KOPT-K1 (cell line): ENCODE data around the gene SPDYC.

Experiments used
- H3K27ac ChIP-seq: fragments of 200-600 bp; sonication (generic); 2 replicates; pipeline ENCODE4 v1.5.1; 2016; ENCODE audit warnings: antibody characterized with exemption, mild to moderate bottlenecking, low read depth, low read length; ENCODE audit not compliant: poor library complexity, severe bottlenecking
- H3K36me3 ChIP-seq: fragments of 200-600 bp; sonication (generic); 2 replicates; pipeline ENCODE4 v1.5.1; 2017; ENCODE audit warnings: antibody characterized with exemption, mild to moderate bottlenecking, low read length, moderate library complexity; ENCODE audit not compliant: insufficient read depth
- H3K9me3 ChIP-seq: fragments of 200-600 bp; sonication (generic); 2 replicates; pipeline ENCODE4 v1.5.1; 2017; ENCODE audit warnings: antibody characterized with exemption, low read length, mild to moderate bottlenecking; ENCODE audit not compliant: insufficient read depth, poor library complexity, severe bottlenecking

Gene SPDYC

GRCh38 chr11:65180877-65181568 lies 11.0 kb downstream of the SPDYC start:
- no peaks in the 10 kb centered on the region for H3K9me3 ChIP-seq
- H3K27ac ChIP-seq = peak overlapping the region; percentile 82
- H3K36me3 ChIP-seq = peaks cover 6% of the 10 kb centered on the region

GRCh38 chr11:65181569-65182257 lies 11.7 kb downstream of the SPDYC start, which contains the start of gene CAPN1:
Gene CAPN1 (plus strand): TSS chr11:65181928. CDS start chr11:65182702, 774 bp downstream.
- H3K9me3 ChIP-seq = no peaks in the 10 kb centered on the region
- peaks cover 13% of the 10 kb centered on the region for H3K36me3 ChIP-seq
- peak within 1 kb of the TSS; percentile 82 for H3K27ac ChIP-seq

GRCh38 chr11:65182258-65183170 lies 12.5 kb downstream of the SPDYC start:
- H3K9me3 ChIP-seq = no peaks in the 10 kb centered on the region
- H3K27ac ChIP-seq = peak overlapping the region; percentile 82
- peaks cover 20% of the 10 kb centered on the region for H3K36me3 ChIP-seq

DNA sequence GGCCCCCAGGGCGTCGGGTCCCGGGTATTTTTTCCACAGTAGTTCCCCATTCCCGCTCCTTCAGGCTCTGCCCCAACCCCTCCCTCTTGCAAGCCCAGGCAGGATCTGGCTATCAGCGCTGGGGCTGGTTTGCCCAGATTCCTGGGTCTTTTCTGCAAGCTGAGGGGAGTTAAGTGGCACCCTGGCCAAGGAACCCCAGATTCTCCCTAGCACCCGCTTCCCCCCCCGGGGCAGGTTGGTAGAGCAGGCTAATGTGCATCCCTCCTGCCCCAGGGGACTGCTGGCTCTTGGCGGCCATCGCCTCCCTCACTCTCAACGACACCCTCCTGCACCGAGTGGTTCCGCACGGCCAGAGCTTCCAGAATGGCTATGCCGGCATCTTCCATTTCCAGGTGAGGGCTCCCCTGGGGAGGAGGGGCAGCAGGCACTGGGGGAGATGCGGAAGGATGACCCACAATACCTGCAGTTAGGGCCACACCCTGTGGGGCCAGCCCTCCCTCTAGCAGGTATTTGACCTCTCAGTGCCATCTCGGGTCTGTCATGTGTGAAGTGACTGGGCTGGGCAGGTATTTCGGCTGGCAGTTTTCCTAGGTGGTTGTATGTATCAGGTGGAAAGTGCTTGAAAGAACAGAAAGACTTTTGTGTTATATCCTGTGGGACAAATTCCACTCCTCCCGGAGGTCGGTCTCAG lies 13.3 kb downstream of the SPDYC start:
- Histone ChIP-seq H3K27ac (no peak overlapping the region), H3K36me3 (peaks cover 27% of the 10 kb centered on the region), H3K9me3 (no peaks in the 10 kb centered on the region)

GRCh38 chr11:65184146-65184545 lies 14.1 kb downstream of the SPDYC start:
- no peaks in the 10 kb centered on the region for H3K9me3 ChIP-seq
- H3K36me3 ChIP-seq = peaks cover 35% of the 10 kb centered on the region
- no peak overlapping the region for H3K27ac ChIP-seq

DNA sequence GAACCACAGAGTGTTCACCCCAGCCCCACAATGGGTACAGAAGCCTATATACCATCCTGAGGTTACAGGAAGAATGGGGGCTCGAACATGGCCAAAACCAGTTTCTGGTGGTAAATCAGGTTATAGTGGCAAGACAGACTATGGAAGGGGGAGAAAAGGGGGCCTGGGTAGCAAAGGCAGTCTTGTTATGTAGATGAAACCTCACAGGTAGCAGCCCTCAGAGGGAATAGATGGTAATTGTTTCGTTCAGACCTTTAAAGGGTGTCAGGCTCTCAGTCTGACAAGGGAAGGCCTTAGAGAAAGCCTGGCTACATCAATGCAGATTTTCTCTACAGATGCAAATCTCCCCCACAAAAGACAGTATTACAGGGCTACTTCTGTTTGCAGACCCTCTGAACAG lies 15.1 kb downstream of the SPDYC start:
- H3K9me3 ChIP-seq = no peaks in the 10 kb centered on the region
- H3K27ac ChIP-seq = no peak overlapping the region
- H3K36me3 ChIP-seq = peaks cover 45% of the 10 kb centered on the region

DNA sequence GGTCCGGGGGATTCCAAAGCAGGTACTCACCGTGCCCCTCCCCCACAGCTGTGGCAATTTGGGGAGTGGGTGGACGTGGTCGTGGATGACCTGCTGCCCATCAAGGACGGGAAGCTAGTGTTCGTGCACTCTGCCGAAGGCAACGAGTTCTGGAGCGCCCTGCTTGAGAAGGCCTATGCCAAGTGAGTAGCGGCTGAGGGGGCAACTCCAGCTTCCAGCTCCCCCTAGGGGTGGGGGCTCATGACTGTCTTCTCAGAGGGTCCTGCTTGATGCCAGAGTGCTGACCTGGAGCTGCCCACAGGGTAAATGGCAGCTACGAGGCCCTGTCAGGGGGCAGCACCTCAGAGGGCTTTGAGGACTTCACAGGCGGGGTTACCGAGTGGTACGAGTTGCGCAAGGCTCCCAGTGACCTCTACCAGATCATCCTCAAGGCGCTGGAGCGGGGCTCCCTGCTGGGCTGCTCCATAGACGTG lies 15.9 kb downstream of the SPDYC start:
- Histone ChIP-seq H3K36me3 (peaks cover 52% of the 10 kb centered on the region), H3K27ac (no peak overlapping the region)

DNA sequence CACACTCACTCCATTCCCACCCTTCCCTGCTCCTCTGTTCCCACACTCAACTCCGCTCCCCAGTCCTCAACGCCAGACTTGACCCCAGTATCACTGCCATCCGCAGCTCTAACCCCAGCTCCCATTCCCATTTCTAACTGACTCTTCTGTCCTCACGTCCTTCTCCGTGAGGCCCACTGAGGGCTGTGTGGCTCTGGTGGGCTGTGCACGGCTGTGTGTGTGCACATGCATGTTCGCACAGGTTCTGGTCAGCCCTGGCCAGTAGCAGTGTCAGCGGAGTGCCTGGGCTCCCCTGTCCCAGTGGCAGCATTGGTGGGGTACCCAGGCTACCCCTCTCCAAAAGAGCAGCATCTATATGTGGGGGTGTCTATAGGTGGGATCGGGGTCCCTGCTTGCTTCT lies 16.7 kb downstream of the SPDYC start:
- Histone ChIP-seq H3K27ac (no peak overlapping the region), H3K36me3 (peaks cover 60% of the 10 kb centered on the region), H3K9me3 (no peaks in the 10 kb centered on the region)

More for the DNA sequence above, 15.9 kb downstream of the SPDYC start:
- no peaks in the 10 kb centered on the region for H3K9me3 ChIP-seq

- H3K36me3 ChIP-seq = peaks cover 65% of the 10 kb centered on the region
- H3K9me3 ChIP-seq = no peaks in the 10 kb centered on the region
- no peak overlapping the region for H3K27ac ChIP-seq
These were observed 17.2 kb downstream of the SPDYC start for GRCh38 chr11:65187146-65187675.

GRCh38 chr11:65187971-65188461 lies 18.0 kb downstream of the SPDYC start:
- Histone ChIP-seq H3K27ac (no peak overlapping the region), H3K36me3 (peaks cover 70% of the 10 kb centered on the region)

DNA sequence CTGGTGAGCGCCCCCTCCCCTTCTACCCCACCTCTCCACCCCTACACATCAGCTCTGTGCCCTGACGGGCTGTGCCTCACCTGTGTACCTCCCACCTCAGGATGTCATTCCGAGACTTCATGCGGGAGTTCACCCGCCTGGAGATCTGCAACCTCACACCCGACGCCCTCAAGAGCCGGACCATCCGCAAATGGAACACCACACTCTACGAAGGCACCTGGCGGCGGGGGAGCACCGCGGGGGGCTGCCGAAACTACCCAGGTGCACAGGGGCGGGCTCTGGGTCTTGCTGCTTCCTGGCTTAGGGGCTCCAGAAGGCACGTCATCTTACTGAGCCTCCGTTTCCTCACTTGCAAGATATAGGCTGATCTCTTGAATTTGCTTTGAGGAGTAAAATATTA lies 18.5 kb downstream of the SPDYC start:
- H3K36me3 ChIP-seq = peaks cover 74% of the 10 kb centered on the region
- no peaks in the 10 kb centered on the region for H3K9me3 ChIP-seq
- H3K27ac ChIP-seq = no peak overlapping the region

More at GRCh38 chr11:65187971-65188461, 18.0 kb downstream of the SPDYC start:
- H3K9me3 ChIP-seq = no peaks in the 10 kb centered on the region

- Histone ChIP-seq H3K9me3 (no peaks in the 10 kb centered on the region), H3K27ac (no peak overlapping the region), H3K36me3 (peaks cover 78% of the 10 kb centered on the region)
These were observed 19.2 kb downstream of the SPDYC start for GRCh38 chr11:65189191-65189590.

GRCh38 chr11:65194564-65194963 lies 24.5 kb downstream of the SPDYC start:
- Histone ChIP-seq H3K9me3 (no peaks in the 10 kb centered on the region), H3K36me3 (peaks cover 71% of the 10 kb centered on the region), H3K27ac (no peak overlapping the region)

DNA sequence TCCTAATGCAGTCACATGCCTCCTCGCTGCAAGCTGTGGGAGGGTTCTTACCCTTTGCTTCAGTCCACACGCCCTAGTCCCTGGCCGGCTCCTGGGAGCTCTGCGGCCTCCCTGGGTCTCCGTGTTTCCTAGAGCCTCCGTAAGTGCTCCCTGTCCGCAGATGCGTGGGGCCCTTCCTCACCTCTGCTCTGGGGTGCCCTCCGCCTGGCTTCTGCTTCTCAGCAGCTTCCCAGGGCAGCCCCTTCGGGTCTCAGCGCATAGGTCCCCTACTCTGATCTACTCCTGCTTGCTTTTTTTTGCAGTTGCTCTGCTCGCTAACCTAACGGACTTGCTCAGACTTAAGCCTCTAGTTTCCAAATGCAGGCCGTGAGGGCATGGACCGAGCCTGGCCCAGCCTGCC lies 34.1 kb downstream of the SPDYC start:
- H3K36me3 ChIP-seq = peaks cover 49% of the 10 kb centered on the region
- H3K27ac ChIP-seq = no peak overlapping the region
- H3K9me3 ChIP-seq = no peaks in the 10 kb centered on the region
